ENCODE data around the gene ATXN1.
A peak's percentile ranks its signal among the peaks of the same experiment; 100 is the strongest.

Gene ATXN1

DNA sequence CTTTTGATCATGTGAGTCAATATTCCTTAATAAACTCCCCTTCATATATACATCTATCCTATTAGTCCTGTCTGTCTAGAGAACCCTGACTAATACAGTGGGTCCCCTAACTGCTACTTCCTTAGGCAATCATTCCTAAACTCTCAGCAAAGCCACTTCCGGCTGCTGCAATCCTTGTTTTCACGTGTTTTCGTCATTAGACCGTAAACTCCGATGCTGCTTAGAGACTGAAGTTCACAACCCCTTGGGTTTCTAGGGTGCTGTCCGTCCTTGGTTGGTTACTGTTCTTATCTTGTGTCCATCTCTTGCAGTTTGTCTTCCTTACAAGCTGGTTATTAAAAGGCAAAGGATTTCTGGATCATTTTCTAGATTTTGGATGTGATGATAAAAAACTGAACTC, 416.5 kb downstream of the ATXN1 start:
- DNase-seq = no peak

DNA sequence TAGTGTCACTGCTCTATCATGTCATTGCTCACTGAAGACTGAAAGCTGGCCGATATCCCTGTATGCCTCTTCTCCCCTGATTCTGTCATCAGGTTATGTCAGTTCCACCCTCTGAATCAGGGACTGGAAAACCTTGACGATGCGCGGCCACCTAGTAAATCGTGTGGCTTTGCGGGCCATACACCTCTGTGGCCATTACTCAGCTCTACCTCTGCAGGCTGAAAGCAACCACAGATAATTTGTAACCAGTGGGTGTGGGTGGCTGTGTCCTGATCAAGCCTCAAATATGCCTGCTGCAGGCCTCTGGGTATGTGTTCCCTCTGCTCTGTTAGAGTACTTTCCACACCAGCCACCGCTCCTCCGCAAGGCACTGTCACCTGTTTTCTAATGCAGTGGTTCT, 417.7 kb downstream of the ATXN1 start:
- no peak for DNase-seq

DNA sequence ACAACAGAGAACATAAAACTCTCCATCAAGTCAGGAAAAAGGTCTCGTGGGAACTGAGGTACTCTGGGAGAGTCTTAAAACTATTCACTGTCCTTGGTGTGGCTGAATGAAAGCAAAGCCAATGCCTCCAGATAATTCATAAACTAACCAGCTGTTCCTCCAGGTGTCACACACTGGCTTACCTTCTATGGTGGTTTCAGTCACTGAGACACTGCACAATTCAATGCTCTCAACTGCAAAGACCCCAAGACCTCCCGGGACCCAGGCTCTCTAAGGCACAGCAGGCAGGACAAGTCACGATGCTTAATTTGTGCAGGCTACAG, 422.0 kb downstream of the ATXN1 start:
- no peak for DNase-seq

DNA sequence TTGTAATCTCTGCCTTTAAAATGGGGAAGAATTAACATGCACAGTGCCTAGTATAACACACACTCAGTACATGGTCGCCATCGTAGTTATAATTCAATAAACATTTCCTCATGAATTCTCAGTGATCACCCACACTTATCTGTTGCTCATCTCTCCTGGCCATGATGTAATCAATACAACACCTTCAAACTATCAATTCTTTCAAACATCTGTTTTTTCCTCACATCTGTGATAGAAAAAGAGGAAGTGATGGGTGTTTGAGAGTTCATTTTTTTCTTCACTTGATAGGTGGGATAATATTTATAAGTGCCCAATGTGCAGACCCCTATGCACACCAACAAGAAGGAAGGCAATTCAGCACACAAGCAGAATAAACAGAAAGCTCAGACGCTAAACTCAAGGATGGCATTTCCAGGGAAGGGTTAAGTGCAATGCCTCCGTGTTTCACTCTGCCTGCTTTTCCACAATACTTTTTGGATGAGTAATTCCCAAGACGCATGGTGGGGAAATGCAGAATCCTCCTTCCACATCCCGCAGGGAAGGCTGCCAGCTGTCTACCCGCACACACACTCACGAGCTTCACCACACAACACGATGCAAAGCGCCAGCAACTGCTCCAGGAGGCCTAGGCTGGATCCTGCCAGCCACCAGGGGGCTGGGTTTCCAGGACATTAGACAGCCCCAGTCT, 422.5 kb downstream of the ATXN1 start:
- DNase-seq = no peak

DNA sequence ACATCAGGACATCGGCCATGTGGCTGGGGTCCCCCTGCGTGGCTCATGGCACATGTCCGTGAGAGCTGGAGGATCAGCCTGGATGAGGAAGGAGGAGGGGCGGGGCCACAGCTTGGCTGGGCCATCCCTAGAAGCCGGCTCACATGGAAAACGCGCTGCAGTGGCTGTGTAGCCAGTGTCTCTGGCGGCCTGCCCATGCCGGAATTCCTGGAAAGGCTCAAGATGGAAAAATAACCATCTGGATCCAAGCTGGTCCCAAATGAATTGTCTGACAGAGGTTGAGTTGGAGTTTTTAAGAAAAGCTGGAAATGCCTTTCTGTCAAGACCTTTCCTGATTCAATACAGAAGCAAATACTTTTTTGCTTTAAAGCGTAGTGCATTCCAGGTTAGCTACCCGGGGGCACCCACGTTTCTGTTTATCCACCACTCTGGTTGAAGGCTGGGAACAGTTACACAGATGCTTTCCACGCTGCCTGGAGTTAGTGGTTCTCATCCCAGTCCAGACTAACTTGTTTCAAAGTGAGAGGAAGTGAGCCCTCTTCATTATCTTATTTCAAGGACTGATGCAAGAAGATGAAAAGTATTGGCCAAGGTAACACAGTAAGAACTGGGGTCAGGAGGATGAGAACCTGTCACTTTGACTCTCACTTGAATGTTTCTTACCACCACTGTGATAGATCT, 423.8 kb downstream of the ATXN1 start:
- peak; percentile 32 for DNase-seq

DNA sequence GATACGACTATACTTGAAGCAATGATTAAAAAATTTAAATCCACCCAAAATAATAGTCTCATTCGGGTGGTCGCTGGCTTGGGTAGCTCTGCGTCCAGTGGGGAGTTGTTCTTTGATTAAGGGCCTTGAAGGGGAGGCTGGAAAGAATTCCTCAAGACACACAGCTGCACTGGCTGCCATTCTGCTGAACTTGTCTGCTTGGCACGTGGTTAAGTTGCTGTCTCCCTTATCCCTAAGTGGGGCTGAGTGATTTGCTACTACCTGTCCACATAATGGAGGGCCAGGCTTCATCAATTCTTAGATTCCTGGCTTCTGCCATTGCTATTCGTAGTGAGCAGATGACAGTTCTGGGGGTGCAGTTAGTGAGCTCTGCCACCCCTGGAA, 424.4 kb downstream of the ATXN1 start:
- no peak for DNase-seq

DNA sequence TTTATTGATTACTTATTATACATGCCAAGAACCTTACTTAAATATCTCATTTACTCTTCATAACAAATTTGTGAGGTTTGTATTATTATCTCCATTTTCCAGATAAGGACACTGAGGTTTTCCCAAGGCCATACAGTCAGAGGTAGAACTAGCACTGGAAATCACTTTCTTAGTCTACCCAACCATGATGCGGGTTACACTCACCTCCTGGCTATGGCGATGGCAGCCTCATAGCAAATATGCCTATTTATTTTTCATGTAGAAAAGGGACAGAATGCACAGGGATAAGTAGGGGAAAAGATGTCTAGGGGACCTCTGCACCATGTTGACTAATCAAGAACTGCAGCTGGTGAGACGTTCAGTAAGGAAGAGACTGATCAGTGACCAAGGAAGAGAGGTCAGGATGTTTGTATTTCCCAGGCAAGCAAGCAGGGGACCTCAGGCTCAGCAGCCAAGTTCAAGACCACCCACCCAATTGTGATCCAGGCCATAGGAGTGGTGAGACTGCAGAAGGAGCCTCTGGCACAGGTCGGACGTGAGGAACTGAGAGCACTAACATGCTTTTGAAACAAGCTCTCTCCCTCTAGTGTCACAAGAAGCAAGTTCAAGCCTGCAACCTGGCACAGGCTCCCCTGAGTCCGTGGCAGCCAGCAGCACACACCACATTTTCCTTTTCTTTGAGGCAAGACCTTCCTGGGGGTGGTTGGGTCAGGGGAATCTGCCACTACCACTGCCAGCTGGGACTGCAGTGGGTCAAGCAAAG, 425.0 kb downstream of the ATXN1 start:
- DNase-seq = no peak

DNA sequence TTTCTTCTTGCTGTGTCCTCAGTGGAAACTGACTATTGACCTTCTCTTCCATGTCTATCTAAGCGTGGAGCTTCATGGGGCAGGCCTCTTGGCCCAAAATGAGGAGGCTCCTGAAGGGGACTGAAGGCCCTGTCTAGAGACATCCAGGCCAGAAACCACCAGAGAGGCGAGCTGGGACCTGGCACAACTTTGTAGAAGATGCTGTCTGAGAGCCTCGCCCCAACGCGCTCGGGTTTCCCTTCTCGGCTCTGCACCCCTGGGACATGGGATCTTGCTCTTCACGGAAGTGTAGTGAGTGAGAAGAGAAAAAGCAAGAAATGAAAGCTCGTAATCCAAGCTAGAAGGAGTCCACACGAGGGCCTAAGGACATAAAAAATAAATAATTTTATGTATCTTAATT, 426.1 kb downstream of the ATXN1 start:
- DNase-seq = no peak

DNA sequence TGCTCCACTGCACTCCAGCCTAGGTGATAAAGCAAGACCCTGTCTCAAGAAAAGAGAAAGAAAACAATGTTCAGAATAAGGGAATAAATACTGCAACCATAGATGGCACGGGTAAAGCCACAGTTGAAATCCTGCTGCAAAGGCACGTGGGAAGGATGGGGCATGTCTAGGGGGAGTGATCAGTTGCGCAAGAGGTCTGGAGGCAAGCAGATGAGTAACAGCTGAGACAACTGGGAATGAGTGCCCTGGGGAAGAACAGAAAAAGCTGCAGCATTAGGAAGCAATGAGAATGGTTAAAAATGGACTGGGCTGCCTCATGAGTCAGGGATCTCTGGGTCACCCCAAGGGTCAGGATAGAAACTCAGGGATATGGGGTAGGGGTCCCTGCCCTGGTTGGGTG, 426.6 kb downstream of the ATXN1 start:
- no peak for DNase-seq

DNA sequence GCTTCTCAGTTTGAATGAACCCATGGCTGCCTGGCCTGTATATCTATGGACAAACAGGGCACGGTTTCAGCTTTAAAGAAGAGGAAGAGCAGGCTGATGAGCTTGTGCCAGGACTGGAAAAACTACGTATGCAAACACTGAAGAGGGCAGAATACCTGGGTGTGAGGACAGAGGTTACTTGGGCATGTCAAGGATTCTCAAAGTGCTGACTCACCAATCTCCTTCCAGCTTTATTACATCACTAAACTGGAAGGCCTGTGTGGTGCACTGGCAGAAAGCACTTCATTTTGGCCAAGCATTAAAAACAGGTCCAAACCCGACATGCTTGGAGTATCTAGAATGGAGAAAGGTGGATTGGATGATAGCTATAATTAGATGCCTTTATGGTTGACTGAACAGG, 427.7 kb downstream of the ATXN1 start:
- DNase-seq = no peak

DNA sequence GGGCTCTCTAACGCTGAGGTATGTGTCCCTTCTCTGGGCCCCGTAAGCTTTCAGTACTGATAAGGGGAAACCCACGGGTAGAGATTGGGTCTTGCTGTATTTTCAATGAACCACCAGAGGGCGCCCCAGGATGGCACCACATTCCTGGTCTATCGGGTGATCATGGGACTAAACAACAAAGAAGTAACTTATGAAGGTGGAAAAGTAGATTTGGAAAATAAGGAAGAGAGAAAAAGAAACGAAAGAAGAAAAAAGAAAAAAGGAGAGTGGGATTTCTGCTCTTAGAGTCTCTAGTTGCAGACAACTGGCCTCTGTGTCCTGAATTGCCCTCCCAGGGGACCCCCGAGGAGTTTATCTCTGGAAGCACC, 429.1 kb downstream of the ATXN1 start:
- DNase-seq = peak; percentile 86

DNA sequence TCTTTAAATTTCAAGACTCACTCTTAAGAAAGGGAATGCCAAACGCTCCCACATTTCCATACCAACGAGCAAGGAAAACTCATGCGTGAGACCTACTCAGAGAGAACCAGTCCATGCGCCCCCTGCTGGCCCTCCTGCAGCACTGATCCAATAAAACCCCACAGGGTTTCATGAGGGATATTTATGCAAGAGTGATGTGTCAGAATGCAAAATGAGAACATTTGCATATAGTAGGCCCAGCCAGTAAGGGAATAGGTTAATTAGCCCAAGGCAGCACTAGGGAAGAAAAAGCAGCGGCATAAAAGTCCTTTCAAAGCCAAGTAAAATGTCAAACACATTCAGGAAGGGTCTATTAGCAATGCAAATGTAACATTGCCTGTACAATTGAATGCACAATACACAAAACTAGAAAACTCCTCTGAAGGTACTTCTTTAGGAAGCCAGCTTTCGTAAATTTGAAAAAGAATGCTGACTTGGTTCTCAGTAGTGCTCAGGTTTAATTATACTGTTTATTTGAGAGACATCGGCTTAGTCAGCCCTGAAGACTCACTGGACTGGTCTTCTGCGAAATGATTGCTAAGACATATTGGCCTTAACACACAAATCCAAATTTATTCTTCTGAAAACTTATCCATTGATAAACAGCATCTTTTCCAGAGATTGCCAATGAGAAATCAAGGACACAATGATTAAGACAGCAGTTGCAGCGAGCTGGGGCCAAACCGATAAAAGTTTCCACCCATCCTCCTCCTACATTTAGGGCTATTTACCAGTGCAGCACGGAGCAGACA, 429.7 kb downstream of the ATXN1 start:
- peak; percentile 82 for DNase-seq

DNA sequence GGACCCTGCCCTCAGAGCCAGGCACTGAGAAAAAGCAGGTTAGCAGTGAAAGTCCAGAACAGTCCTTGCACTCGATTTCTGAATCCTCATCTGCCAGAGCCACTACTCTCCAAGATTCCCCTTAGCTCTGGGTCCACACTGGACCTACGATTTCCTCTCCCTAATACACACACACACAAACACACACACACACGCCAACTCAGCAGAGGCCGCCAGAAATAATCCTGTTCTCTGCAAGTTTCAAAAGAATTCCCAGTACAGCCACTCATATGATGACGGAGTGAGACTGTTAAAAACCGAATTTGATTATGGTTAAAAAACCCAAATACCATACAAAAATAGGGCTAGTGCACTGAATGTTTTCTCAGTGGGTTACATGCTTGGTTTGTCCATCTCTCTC, 432.0 kb downstream of the ATXN1 start:
- DNase-seq = no peak

DNA sequence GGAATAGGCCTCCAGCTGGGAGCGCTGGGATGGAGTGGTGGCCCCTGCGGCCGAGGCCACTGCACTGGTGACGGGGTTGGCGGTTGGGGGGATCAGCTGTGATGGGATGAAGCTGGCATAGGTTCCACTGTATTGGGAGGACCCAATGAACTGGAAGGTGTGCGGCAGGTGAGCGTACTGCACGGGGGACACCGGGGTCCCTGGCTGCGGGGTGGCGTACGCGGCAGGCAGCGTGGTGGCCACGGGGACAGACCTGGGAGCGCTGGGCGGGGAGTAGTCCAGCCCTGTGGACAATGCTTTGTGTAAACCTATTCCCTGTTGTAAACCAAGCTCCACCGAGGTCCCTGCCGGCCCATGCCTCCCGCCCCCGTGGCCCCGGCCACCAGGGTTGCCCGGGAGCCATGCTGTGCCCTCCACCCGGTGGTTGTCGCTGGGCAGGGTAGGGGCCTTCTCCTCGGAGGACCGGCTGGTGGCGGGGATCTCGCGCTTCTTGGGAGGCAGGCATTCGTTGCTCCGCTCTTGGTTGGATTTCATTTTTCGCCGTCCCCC, 433.4 kb downstream of the ATXN1 start:
- no peak for DNase-seq

DNA sequence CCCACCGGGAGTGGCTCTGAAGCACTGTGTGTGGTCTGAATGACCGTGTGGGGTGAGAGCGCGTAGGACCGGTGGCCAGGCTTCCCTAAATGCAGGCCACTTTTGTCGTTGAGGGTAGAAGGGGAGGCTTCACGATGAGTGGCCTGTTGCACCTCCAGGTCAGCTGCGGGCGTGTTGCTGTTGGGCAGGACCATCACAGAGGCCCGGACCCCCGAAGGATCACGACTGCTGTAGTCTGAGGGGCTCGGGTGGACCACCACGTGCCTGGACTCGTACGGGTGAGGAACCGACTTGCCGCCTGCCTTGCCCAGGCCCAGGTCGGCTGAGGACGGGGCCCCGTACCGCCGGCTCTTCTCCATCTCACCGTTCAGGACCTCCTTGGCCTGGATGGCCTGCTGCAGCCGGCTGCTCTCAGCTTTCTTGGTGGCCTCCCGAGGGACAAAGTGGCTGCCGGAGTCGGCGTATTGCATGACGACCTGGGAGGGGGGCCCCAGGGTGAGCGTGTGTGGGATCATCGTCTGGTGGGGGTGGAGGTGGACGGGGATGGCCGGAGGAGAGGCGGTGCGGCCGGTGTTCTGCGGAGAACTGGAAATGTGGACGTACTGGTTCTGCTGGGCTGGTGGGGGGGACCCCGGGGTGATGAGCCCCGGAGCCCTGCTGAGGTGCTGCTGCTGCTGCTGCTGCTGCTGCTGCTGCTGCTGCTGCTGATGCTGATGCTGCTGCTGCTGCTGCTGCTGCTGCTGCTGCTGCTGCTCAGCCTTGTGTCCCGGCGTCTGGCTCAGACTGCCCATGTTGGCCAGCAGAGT, 434.1 kb downstream of the ATXN1 start:
- no peak for DNase-seq

DNA sequence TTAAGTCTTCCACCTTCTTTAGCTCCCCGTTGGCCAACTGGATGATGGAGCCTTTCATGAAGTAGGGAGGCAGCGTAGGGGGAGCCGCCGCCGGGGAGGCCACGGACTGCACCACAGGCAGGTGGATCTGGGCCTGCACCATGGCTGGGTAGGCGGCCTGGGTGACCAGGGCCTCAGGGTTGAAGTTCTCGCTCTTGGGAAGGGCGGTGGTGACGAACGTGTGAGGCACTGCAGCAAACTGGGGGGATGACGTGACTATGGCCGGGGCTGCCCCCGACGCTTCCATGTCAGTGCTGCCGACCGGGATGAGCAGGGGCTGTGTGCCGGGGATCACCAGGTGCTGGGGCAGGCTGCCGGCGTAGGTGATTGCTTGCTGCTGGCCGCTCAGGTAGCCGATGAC, 434.7 kb downstream of the ATXN1 start:
- DNase-seq = no peak

DNA sequence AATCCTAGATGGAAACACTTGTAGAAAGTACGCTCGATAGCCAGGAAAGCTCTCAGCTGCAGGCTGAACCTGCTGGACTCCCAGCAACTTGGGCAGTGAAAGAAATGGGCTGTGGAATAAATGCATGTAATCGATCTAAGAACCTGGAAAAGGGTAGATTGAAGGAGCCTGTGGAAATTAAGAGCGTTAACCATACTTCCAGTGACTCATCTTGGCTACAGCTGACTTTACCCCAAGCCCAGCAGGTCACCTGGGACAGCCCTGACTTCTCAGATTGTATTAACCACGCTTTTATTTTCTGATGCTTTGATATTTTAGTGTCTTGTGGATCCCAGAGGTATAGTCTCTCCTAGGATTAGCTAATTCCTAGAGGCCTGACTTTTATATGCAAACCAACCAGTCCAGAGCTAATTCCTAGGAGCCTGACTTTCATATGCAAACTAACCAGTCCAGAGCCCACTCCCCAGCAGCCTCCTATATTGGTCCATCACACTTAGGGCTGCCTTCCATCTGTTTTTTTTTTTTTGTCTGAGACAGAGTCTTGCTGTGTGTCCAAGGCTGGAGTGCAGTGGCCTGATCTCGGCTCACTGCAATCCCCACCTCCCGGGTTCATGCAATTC, 436.5 kb downstream of the ATXN1 start:
- DNase-seq = no peak

DNA sequence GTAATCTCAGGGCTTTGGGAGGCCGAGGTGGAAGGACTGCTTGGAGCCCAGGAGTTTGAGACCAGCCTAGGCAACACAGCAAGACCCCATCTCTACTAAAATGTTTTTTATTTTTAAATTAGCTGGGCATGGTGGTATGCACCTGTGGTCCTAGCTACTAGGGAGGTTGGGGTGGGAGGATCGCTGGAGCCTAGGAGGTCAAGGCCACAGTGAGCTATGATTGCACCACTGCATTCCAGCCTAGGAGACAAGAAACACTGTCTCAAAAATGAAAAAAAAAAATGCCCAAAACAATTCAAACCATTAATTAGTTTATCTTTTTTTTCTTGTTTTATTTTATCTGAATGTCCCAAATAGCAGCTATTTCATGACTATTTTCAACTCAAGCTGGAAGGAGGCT, 437.1 kb downstream of the ATXN1 start:
- DNase-seq = no peak

DNA sequence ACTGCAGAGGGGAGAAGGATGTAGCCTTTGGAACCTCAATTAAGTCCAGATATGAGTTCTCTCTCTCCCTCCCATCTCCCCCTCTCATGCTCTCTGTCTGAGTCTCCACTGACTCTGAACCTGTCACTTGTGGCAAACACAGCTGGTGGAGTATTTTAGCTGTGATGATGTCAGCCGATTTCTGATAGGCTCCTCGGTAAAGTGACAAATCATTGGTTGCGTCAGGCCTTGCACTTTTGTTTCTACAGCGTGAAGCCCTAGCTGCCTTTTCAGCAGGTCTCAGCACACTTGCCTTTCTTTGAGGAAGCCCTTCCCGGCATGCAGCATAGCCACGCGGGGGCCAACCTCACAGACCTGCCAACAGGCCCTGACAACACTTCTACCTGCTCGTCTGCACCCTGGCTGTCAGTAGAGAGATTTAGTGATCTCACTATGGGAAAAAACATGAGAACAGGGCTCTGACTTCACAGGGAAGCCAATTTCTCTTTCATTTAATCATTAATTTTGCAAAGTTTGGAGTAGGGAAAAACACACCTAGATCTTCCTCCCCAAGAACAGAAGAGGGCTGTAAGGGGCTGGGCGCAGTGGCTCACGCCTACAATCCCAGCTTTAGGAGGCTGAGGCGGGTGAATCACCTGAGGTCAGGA, 438.5 kb downstream of the ATXN1 start:
- peak; percentile 68 for DNase-seq

DNA sequence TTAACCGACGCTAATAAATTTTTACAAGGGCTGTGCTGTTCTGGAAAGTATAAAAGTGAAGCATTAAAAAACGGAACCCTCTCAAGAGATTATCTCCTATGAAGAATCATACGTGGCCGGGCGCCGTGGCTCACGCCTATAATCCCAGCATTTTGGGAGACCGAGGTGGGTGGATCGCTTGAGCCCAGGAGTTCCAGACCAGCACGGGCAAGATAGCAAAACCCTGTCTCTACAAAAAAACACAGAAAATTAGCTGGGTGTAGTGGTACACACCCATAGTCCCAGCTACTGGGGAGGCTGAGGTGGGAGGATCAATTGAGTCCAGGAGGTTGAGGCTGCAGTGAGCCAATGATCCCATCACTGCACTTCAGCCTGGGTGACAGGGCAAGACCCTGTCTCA, 439.4 kb downstream of the ATXN1 start:
- DNase-seq = no peak

DNA sequence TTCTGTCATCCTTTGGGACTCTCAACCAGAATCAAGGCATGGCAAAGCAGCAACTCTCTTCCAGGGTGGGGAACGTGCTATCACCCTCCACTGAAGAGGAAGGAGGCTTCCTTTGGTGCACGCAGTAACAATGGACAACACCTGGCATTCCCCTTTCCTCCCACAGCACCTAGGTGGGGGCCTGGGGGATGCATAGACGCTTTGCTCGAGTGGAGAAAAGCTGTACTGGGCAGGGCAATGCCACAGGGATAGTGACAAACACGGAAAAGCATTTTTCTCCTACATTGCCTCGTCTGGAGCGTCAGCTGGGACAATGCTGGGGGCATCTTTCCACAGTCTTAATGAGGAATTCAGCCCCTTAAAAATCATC, 439.9 kb downstream of the ATXN1 start:
- no peak for DNase-seq

Data from midbrain (tissue), 1 donor.